ENCODE measurements around the gene ZSCAN29. TPM values are rescaled to one million over a fixed set of nuclear protein-coding genes. Genes with fewer than 3 reads are reported as not detected.

Gene ZSCAN29
- total RNA-seq, 1 donor from 2014 or later: 11.2 TPM

DNA sequence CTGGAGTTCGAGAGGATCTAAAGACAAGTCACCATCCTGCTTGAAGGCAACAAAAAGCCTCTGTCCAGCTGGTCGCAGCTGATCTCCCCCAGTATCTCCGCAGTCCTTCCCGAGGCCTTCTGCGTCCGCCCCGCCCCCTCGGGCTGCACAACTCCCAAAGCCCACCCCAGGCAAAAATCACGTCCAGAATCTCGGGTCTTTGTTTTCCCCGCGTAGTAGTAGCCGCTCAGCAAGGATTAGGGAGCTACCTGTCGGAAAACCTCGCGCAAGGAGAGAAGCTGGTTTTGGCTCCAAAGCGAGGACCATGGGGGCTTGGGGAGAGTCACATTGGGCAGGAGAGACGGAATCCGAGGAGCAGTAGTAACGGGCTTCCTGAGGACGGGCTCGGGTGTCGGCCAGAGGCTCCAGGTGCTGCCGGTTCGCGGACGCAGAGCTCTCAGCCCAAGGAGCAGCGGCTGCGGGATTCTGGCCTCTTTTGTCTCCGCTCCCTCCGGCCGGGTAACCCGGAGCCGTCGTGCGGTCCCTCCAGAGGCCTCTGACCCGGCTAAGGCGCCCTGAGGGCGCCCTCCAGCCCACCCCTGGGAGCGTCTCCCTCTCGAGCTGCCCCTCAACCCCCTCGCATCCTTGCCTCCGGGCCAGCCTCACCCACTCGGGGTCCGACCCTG lies 401 bp downstream of the ZSCAN29 start:
- Histone ChIP-seq H3K27me3 (ENCODE audit: low read depth) (no peaks in the 10 kb centered on the region), H3K4me3 (peak overlapping the region; percentile 87), H3K36me3 (peaks cover 28% of the 10 kb centered on the region), H3K27ac (replicated peaks) (peak overlapping the region; percentile 83), H3K9me3 (replicated peaks) (peaks cover 7% of the 10 kb centered on the region), H3K4me1 (peaks cover 38% of the 10 kb centered on the region)
- intact Hi-C loops (cut with micrococcal nuclease): no loop called here
- DNase-seq: peak; percentile 15
- TF ChIP-seq, protein P1, sequence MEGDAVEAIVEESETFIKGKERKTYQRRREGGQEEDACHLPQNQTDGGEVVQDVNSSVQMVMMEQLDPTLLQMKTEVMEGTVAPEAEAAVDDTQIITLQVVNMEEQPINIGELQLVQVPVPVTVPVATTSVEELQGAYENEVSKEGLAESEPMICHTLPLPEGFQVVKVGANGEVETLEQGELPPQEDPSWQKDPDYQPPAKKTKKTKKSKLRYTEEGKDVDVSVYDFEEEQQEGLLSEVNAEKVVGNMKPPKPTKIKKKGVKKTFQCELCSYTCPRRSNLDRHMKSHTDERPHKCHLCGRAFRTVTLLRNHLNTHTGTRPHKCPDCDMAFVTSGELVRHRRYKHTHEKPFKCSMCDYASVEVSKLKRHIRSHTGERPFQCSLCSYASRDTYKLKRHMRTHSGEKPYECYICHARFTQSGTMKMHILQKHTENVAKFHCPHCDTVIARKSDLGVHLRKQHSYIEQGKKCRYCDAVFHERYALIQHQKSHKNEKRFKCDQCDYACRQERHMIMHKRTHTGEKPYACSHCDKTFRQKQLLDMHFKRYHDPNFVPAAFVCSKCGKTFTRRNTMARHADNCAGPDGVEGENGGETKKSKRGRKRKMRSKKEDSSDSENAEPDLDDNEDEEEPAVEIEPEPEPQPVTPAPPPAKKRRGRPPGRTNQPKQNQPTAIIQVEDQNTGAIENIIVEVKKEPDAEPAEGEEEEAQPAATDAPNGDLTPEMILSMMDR (IDR thresholded peaks at IDR 0.05; ENCODE audit: borderline replicate concordance): no peak

DNA sequence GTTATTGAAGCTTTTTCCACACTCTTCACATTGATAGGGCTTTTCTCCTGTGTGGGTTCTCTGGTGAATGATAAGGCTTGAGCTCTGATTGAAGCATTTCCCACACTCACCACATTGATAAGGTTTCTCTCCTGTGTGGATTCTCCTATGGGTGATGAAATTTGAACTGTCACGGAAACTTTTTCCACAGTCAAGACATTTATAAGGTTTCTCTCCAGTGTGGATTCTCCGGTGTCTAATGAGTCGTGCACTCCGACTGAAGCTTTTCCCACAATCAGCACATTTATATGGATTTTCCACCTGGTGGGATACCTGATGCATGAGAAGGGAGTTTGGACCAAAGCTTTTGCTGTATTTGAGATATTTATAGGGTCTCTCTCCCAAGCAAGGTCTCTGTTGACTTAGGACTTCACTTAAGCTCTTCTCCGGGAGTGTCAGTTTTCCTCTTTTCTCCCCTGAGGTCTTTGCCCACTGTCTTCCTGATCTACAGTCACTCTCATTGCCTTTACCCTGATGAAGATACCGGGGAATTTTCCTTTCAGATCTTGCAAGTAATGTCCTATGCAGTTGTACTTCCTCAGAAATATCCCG lies 9.4 kb downstream of the ZSCAN29 start:
- no peaks in the 10 kb centered on the region for H3K4me1 ChIP-seq
- TF ChIP-seq, protein P1 (IDR thresholded peaks at IDR 0.05; ENCODE audit: borderline replicate concordance): no peak
- H3K36me3 ChIP-seq: peaks cover 91% of the 10 kb centered on the region
- peaks cover 88% of the 10 kb centered on the region for H3K9me3 ChIP-seq (replicated peaks)
- H3K27ac ChIP-seq (replicated peaks): no peak overlapping the region
- intact Hi-C loops (cut with micrococcal nuclease): no loop called here
- no peak overlapping the region for H3K4me3 ChIP-seq
- no peaks in the 10 kb centered on the region for H3K27me3 ChIP-seq (ENCODE audit: low read depth)
- DNase-seq: no peak

DNA sequence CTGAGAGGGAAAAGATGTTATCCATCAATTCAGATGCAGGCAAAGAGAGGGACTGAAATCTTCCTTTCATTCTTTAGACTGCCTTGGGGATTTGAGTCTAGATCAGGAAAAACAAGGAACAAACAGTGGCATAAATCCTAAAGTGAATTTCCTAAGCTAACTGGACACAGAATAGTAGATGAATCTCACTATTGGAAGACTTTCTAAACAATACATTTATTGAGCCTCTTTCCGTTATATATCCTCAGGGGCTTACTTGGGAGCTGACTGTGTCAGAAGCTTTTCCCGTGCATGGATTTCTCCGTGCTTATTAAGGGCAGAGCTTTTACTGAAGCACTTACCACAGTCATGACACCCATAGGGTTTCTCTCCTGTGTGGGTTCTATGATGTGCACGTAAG lies 10.0 kb downstream of the ZSCAN29 start:
- peaks cover 87% of the 10 kb centered on the region for H3K36me3 ChIP-seq
- no peaks in the 10 kb centered on the region for H3K4me1 ChIP-seq
- peaks cover 85% of the 10 kb centered on the region for H3K9me3 ChIP-seq (replicated peaks)
- DNase-seq: no peak
- no peaks in the 10 kb centered on the region for H3K27me3 ChIP-seq (ENCODE audit: low read depth)
- H3K27ac ChIP-seq (replicated peaks): no peak overlapping the region
- H3K4me3 ChIP-seq: no peak overlapping the region
- TF ChIP-seq, protein P1 (IDR thresholded peaks at IDR 0.05; ENCODE audit: borderline replicate concordance): no peak
- intact Hi-C loops (cut with micrococcal nuclease): no loop called here

DNA sequence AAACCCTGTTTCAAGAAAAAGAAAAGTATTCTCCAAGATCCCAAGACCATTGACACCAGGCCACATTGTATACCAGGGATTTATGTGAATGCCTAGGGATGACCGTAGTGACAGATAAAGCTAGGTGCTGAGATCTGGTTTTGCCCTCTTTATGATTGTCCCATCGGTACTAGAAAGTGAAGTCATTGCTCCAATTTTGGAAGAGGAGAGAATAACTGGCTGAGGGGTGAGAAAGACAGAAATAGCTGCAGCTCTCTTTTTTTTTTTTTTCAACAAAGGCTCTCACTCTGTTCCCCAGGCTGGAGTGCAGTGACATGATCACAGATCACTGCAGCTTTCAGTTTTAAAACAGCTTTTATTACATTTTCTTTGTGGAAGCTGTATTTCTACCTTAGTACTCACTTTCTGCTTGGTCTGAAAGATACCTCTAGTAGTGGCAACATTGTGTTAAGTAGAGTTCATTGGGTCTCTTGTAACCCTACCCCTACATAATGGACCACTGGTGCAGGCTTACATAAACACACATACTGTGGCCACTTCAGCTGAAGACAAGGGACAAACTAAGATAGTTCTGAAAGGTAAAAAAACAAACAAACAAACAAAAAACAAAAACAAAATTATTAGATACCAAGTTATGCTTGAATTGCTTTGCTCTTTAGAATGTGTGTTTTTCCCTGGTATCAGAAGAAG lies 18.0 kb downstream of the ZSCAN29 start:
- Histone ChIP-seq H3K36me3 (peaks cover 49% of the 10 kb centered on the region), H3K27me3 (ENCODE audit: low read depth) (no peaks in the 10 kb centered on the region), H3K27ac (replicated peaks) (peak overlapping the region; percentile 70), H3K4me3 (no peak overlapping the region), H3K9me3 (replicated peaks) (peaks cover 5% of the 10 kb centered on the region), H3K4me1 (peaks cover 23% of the 10 kb centered on the region)
- TF ChIP-seq, protein P1 (IDR thresholded peaks at IDR 0.05; ENCODE audit: borderline replicate concordance): no peak
- intact Hi-C loops (cut with micrococcal nuclease): no loop called here
- DNase-seq: no peak

DNA sequence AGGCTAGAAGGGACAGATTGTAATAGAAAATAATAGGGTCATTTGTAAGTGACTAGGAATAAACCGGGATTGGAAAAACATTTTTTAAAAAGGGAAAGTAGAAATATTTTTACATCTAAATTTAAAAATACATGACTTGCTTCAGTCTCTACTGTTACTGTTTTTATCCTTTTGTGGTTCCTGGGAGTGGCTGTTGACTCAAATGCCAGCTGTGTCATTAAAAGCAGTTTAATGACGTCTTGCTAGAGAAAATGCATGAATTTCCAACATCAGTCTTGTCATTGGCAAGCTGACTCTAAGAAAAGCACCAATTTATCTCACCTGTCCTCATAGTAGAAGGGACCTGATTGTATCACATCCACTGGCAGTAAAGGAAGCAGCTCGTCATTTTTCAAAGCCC lies 23.7 kb downstream of the ZSCAN29 start:
- Histone ChIP-seq H3K4me1 (peaks cover under 1% of the 10 kb centered on the region), H3K4me3 (no peak overlapping the region), H3K27ac (replicated peaks) (no peak overlapping the region), H3K36me3 (peaks cover 91% of the 10 kb centered on the region), H3K27me3 (ENCODE audit: low read depth) (no peaks in the 10 kb centered on the region), H3K9me3 (replicated peaks) (no peaks in the 10 kb centered on the region)
- DNase-seq: no peak
- TF ChIP-seq, protein P1 (IDR thresholded peaks at IDR 0.05; ENCODE audit: borderline replicate concordance): no peak
- intact Hi-C loops (cut with micrococcal nuclease): no loop called here
